Large intestine (tissue), 3 donors: ENCODE results near the gene BMI1. TPM values are rescaled to one million over a fixed set of nuclear protein-coding genes. Genes with fewer than 3 reads are reported as not detected.
"Not testable (repeated sequence)": the region's sequence is repeated elsewhere in the genome, so short reads cannot be mapped to it uniquely, and the experiment has no call there.

Experiments used
- DNase-seq, 2 donors: peaks; one replicate each; pipeline versions ENCODE4 v3.0.0 to v3.0.0-alpha.2; 2013
- H3K27ac ChIP-seq: one replicate; pipeline ENCODE4 v1.5.1; 2013; ENCODE audit warnings: low read length
- H3K27me3 ChIP-seq: 2 replicates; pipeline ENCODE4 v1.6.1; 2013; ENCODE audit warnings: low read length; ENCODE audit not compliant: control insufficient read depth, insufficient read depth
- H3K36me3 ChIP-seq: 2 replicates; pipeline ENCODE4 v1.6.1; 2013; ENCODE audit warnings: low read length; ENCODE audit not compliant: control insufficient read depth, insufficient read depth
- H3K4me1 ChIP-seq: one replicate; pipeline ENCODE4 v1.6.1; 2013; ENCODE audit warnings: low read length; ENCODE audit not compliant: control insufficient read depth, insufficient read depth
- H3K4me3 ChIP-seq: one replicate; pipeline ENCODE4 v1.5.1; 2013; ENCODE audit warnings: low read length
- H3K9me3 ChIP-seq: one replicate; pipeline ENCODE4 v1.6.1; 2013; ENCODE audit warnings: mild to moderate bottlenecking, low read depth, low read length, moderate library complexity; ENCODE audit not compliant: control insufficient read depth
- WGBS: methylation state at CpG from one replicate; pipeline ENCODE4 v1.1.5; 2013; ENCODE audit warnings: low lambda C conversion rate; ENCODE audit not compliant: insufficient coverage; 5-methylcytosine and 5-hydroxymethylcytosine counted together
- polyA plus RNA-seq: library from polyadenylated mRNA; unstranded; fragments of 120-200 nt; gene quantifications from one replicate; pipeline ENCODE4 v1.2.1, GENCODE V29; 2013

The BMI1 gene
- polyA plus RNA-seq, 1 donor: 46.6 TPM

DNA sequence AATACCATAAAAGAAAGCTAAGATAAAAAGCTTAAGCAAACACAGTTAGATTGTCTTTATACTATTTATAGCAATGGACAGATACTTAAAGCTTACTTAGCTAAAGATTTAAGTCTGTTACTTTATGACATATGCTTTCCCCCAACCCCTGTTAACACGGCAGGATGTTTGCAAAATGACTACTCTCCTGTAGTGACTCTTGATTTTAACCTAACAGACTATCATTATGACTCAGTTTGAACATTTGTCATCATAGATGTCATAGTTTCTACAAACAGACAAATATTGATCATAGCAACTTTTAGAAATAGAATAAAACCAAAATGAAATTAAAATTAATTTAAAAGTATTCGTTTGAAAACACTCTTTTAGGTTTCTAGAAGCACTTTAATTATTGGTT, 12.5 kb upstream of the BMI1 start:
- H3K9me3 ChIP-seq: no peaks in the 10 kb centered on the region
- no peak overlapping the region for H3K27ac ChIP-seq
- H3K4me1 ChIP-seq: no peaks in the 10 kb centered on the region
- DNase-seq: no peak
- H3K4me3 ChIP-seq: no peak overlapping the region
- WGBS: 70% methylated on average over 1 of the region's 2 CpGs
- no peaks in the 10 kb centered on the region for H3K36me3 ChIP-seq
- H3K27me3 ChIP-seq: peaks cover 9% of the 10 kb centered on the region

DNA sequence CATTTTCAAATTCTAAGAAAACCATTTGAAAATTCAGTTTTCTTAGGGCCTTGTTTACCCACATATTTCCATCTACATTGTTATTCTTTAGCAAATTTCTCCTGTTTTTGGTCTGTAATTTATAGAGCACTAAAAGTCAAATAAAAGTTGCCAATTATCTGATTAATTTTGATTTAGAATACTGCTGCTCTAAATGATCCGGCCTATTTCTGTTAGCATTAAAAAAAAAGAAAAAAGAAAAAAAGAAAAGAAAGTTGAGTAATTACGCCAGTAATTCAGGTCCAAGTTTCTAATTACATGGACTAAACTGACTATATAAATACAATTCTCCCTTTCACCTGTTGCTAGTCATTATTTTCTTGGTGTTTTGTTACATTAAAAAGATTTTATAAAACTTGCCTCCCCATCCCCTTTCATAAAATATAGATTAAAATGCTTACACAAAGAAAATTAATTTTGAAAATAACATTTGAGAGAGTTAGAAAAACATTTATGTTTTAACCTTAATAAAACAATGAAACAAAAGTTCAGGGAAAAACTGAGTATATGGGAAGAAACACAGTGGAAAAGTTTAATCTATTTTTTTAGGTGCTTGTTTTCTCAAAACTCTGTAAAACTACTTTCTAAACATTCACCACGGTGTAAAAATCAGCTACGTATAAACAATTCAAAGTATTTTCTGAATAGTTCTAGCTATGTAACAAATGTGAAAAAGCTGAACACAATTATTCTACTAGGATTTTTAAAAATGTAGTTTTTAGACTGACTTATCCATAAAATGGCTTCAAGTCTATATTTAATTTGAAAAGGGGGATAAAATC, 11.5 kb upstream of the BMI1 start:
- Histone ChIP-seq H3K36me3 (no peaks in the 10 kb centered on the region), H3K4me3 (no peak overlapping the region), H3K4me1 (no peaks in the 10 kb centered on the region), H3K9me3 (no peaks in the 10 kb centered on the region), H3K27ac (no peak overlapping the region), H3K27me3 (peaks cover 9% of the 10 kb centered on the region)
- WGBS: 100% methylated on average over 1 of the region's 4 CpGs
- no peak for DNase-seq

- 100% methylated on average over 1 of the region's 10 CpGs for WGBS
- DNase-seq, H3K4me3 ChIP-seq, H3K4me1 ChIP-seq, H3K27ac ChIP-seq, H3K36me3 ChIP-seq, H3K9me3 ChIP-seq: not testable (repeated sequence)
- H3K27me3 ChIP-seq: peaks cover 11% of the 10 kb centered on the region
Observed at GRCh38 chr10:22310012-22310411, 10.9 kb upstream of the BMI1 start.

DNA sequence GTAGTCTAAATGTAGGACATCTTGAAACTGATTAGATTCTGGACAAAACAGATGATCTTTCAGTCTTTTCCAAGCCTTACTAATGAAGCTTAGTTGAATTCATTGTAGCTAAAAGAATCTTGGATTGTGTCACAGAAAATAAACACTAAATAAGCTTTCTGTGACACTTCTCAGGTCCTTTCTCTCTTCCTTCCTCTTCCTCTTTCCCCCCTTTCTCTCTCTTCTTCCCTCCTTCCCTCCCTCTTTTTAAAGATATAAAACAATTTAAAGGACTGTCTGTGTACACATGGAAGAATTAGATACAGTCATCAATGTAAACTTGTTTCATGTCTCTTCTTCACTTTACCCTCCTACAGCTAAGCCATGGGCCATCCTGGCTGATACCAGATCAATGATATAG, 10.0 kb upstream of the BMI1 start:
- H3K9me3 ChIP-seq: no peaks in the 10 kb centered on the region
- no peaks in the 10 kb centered on the region for H3K4me1 ChIP-seq
- H3K27me3 ChIP-seq: peaks cover 11% of the 10 kb centered on the region
- no peak overlapping the region for H3K4me3 ChIP-seq
- no peaks in the 10 kb centered on the region for H3K36me3 ChIP-seq
- no peak overlapping the region for H3K27ac ChIP-seq
- DNase-seq: no peak

DNA sequence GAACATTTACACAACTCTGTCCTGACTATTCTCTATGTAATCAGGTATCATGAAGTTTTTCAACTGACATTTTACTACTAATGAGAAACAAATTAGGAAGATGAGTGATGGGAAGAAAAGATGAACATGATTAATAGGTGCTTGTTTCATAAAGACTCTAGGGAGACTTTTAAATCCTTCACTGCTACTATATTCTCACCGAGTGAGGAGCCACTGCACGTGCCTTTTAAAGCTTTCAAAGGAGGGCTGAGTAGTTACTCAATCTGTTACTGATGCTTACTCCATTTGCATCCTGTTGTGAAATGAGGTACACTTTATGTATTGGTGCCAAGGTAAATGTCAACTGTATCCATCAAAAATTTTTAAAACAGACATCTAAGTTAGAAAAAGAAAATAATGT, 6.0 kb upstream of the BMI1 start:
- Histone ChIP-seq H3K36me3 (no peaks in the 10 kb centered on the region), H3K27me3 (peaks cover 5% of the 10 kb centered on the region), H3K9me3 (no peaks in the 10 kb centered on the region), H3K4me3 (no peak overlapping the region), H3K27ac (no peak overlapping the region), H3K4me1 (peaks cover 9% of the 10 kb centered on the region)
- no peak for DNase-seq
- 90% methylated on average over 2 of the region's 2 CpGs for WGBS

- peaks cover 11% of the 10 kb centered on the region for H3K4me1 ChIP-seq
- DNase-seq: peak in 1 of 2 donors; percentile 31
- WGBS: no CpG with 5 or more reads among the region's 53 CpGs
- H3K9me3 ChIP-seq: no peaks in the 10 kb centered on the region
- peaks cover 5% of the 10 kb centered on the region for H3K27me3 ChIP-seq
- H3K27ac ChIP-seq: peak overlapping the region; percentile 85
- H3K4me3 ChIP-seq: peak overlapping the region; percentile 97
- H3K36me3 ChIP-seq: no peaks in the 10 kb centered on the region
Observed at GRCh38 chr10:22315455-22316285, 5.2 kb upstream of the BMI1 start.

GRCh38 chr10:22316286-22317075, 4.4 kb upstream of the BMI1 start, which contains the start of gene COMMD3:
TSS of gene COMMD3 (plus strand) at chr10:22316388. CDS start at chr10:22316418, 30 bp downstream.
- no peaks in the 10 kb centered on the region for H3K9me3 ChIP-seq
- peaks cover 11% of the 10 kb centered on the region for H3K4me1 ChIP-seq
- H3K27ac ChIP-seq: peak within 1 kb of the TSS; percentile 94
- DNase-seq: peak; percentile 83 to 94
- WGBS: 0% methylated on average over 1 of the region's 63 CpGs
- H3K4me3 ChIP-seq: peak within 1 kb of the TSS; percentile 97
- H3K27me3 ChIP-seq: peaks cover 2% of the 10 kb centered on the region
- no peaks in the 10 kb centered on the region for H3K36me3 ChIP-seq

- WGBS: 20% methylated on average over 1 of the region's 9 CpGs
Observed at GRCh38 chr10:22317076-22317370, 3.9 kb upstream of the BMI1 start.

GRCh38 chr10:22317771-22318565, 2.9 kb upstream of the BMI1 start:
- peaks cover 12% of the 10 kb centered on the region for H3K27me3 ChIP-seq
- H3K4me1 ChIP-seq: peaks cover 11% of the 10 kb centered on the region
- H3K36me3 ChIP-seq: no peaks in the 10 kb centered on the region
- no peaks in the 10 kb centered on the region for H3K9me3 ChIP-seq
- DNase-seq: no peak
- no peak overlapping the region for H3K27ac ChIP-seq
- 98% methylated on average over 4 of the region's 6 CpGs for WGBS
- no peak overlapping the region for H3K4me3 ChIP-seq

More at GRCh38 chr10:22317076-22317370, 3.9 kb upstream of the BMI1 start:
- Histone ChIP-seq H3K27ac (peak overlapping the region; percentile 94), H3K9me3 (no peaks in the 10 kb centered on the region), H3K36me3 (no peaks in the 10 kb centered on the region), H3K4me1 (peaks cover 11% of the 10 kb centered on the region), H3K4me3 (peak overlapping the region; percentile 97), H3K27me3 (peaks cover 4% of the 10 kb centered on the region)
- DNase-seq: no peak
